ENCODE data around the gene GRIK1.
"Not testable (repeated sequence)": the region's sequence is repeated elsewhere in the genome, so short reads cannot be mapped to it uniquely, and the experiment has no call there.

Gene GRIK1

GRCh38 chr21:29606613-29607012 is 333.2 kb downstream of the GRIK1 start:
- no peak for DNase-seq (ENCODE audit: low read depth)

- not testable (repeated sequence) for DNase-seq (ENCODE audit: low read depth)
Measured at GRCh38 chr21:29605219-29605618, 334.6 kb downstream of the GRIK1 start.

DNA sequence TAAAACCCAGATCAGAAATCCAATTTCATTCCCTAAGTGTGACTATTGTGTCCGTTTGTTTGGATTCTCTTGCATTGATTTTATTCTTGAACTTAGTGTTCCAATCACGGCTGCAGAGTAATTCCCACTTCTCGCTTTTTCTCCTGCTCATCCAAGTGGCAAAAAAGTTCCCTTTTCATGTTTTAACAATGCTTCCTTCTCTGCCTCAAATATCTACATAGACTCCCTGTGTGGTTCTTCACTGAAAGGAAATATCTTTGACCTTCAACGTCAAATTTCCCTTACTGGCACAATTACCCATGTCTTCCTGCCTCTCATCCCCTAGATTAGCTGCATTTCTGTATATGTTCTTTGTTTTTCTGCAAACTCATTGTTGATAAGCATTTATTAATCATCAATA is 335.7 kb downstream of the GRIK1 start:
- DNase-seq (ENCODE audit: low read depth), result no peak

DNA sequence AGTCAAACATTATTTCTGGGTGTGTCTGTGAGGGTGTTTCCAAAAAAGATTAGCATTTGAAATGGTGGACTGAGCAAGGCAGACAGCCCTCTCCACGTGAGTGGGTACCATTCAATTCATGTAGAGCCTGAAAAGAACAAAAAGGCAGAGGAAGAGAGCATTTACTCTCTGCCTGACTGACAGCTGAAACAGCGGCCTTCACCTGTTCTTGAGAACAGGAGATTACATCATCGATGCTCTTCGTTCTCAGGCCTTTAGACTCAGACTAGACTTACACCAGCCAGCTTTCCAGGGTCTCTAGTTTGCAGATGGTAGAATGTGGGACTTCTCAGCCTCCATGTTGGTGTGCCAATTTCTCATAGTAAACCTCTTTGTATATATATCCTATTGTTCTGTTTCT is 338.7 kb downstream of the GRIK1 start:
- no peak for DNase-seq (ENCODE audit: low read depth)

- no peak for DNase-seq (ENCODE audit: low read depth)
Measured at GRCh38 chr21:29586696-29587095, 353.1 kb downstream of the GRIK1 start.

DNA sequence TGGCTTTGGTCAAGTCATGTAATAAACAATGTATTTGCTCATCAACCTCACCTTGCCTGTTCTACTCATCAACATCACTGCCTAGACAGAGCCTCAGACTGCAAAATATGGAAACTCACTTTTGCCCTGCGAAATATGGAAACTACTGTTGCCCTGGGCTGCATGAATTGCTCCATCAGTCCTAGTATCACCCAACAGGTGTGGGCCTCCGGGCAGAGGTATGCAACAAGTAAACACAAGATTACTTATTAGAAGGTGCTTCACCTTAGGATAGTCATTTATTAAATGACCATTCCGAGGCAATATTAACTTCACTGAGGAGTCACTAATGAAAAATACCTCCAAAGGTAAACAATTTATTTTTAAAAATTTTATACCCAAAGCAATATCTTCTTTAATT is 354.3 kb downstream of the GRIK1 start:
- DNase-seq (ENCODE audit: low read depth), result no peak

- DNase-seq (ENCODE audit: low read depth), result no peak
Measured at GRCh38 chr21:29583424-29583924, 356.3 kb downstream of the GRIK1 start.

- DNase-seq (ENCODE audit: low read depth), result no peak
Measured at GRCh38 chr21:29582855-29583254, 356.9 kb downstream of the GRIK1 start.

DNA sequence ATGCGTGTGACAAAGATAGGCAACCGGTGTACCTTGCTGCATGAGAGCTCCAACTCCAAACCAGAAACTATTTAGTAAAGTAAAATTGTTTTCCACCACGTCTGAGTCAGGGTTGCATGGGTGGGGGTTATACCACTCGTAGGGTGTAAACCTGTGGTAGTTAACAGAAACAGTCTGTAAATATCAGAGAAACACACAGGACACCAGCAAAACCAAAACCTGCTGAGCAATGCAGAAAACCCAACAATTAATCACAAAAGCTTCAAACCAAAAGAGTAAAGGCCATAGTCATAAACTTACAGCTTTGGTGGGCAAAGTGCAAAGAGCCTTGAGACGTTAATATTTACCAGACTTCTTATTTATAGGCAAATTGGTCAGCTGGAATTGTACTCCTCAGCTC is 358.4 kb downstream of the GRIK1 start:
- DNase-seq (ENCODE audit: low read depth), result no peak

DNA sequence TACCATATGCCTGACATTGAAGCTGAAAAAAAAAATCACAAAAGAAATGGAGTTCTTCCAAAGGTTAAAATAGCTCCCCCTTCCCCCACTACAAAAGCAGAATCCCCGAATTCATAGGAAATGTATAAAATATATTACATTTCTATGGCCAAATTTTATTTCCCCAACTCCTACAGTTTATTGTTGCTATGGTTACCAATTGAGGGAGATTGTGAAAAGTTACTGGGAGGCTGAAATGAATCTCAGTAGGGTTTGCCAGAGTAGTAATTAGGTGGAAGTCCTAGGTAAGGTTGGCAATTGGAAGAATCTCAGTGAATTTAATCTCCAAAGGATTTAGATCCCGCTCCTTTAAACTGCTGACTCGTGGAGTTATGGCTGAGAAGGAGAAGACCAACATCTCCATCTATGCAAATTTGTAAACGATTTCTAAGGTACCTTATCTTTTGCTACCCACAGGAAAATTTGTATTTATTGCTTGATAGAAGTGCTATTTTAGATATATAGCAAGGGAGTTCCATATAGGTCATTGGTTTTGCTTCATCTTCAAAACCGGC is 359.0 kb downstream of the GRIK1 start:
- DNase-seq (ENCODE audit: low read depth), result no peak

DNA sequence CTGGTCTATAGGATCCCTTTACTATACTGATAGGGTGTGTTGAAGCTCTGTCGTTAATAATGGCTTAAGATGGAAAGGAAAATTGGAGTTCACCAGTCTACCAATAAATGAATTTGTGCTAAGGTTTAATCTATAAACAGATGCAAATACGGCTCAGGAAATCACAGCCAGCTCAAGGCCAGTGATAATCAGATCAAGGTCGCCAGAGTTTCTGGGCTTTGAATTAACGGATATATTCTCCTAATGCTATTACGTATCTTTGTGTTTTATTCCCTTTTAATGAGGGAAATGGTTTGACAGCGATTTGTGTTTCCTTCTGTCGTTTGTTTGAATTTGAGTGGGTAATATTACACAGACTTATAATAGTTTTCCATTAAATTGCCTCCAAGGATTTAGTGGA is 361.5 kb downstream of the GRIK1 start:
- DNase-seq (ENCODE audit: low read depth), result no peak

- DNase-seq (ENCODE audit: low read depth), result no peak
Measured at GRCh38 chr21:29571949-29572348, 367.8 kb downstream of the GRIK1 start.

DNA sequence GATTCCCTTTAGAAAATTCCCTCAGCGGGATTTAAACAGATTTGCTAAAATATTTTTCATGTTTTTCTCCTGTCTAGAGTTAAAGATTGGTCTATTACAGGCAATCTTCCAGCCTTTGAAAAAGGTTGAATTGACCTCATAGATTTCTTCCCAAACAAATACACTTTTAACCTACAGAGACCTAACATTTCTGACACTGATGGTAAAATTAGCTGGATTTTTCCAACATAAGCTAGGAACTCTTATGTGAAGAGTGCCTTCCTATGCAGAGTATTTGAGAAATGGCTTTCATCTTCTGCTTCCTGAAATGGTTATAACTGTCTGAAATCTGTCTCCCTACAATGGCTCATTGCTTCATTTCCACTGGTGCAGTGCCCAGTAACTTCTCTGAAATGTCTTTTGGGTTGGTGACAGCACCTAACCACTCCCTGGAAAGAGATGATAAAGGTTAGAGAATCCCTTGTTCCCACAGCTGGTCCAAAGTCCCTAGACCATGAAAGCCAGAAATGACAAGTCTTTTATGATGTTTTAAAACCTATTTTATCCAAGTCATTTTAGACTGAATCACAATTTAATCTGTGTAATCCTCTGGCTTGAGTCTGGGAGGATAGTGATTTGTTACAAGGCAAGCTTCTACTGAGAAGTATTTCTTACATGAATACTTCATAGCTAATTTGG is 371.6 kb downstream of the GRIK1 start:
- no peak for DNase-seq (ENCODE audit: low read depth)

DNA sequence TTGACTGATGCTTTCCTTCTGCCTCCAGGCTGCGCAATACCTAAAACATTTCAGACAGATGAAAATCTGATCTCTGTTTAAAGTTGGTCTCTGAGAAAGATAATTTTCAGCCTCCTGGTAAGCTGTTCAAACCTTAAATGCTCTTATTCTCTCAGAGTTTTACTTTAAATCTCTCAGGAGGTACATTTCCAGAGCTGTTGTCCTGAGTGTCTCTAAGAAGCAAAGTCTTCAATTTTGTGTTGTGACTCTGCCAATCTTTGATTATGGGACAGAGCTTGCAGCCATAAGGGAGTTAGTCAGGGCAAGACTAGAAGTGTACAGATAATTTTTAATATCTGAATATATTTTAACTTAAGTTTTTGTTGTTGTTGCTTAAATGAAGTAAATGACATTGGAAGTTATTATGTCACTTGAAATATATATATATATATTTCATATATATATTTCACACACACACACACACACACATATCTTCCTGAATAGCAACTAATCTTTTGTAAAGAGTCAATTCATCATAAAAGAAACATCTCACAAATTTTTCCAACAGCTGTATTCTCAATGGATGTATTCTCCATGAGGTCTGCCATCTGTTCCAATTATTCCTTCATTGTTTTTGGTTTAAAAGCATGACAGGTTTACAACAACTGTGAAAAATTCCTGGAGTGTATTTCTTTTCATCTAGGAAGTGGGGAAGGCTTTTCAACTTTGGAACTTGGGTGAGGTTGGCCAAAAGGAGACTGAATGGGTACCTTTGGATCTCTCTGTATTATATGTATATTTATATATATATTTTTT is 381.7 kb downstream of the GRIK1 start:
- DNase-seq (ENCODE audit: low read depth), result no peak

DNA sequence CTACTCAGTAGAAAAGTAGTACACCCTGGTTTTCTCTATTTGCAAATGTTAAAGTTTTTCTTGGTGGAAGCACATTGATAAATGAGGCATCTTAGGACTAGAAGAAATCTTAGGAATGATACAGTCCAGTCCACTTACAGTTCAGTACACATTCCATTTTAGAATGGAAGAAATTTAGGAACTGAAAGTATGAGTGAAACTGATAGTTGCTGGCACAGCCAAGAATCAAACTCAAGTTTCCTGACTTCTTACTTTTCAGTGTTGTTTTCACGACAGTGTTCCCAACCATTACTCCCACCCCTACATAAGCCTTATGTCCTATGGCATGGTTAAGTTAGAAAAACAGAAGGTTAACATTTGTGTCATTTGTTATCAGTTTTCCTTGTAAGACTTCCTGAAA is 382.6 kb downstream of the GRIK1 start:
- DNase-seq (ENCODE audit: low read depth), result no peak

- DNase-seq (ENCODE audit: low read depth), result no peak
Measured at GRCh38 chr21:29555601-29556000, 384.2 kb downstream of the GRIK1 start.

GRCh38 chr21:29550205-29550604 is 389.6 kb downstream of the GRIK1 start:
- no peak for DNase-seq (ENCODE audit: low read depth)

DNA sequence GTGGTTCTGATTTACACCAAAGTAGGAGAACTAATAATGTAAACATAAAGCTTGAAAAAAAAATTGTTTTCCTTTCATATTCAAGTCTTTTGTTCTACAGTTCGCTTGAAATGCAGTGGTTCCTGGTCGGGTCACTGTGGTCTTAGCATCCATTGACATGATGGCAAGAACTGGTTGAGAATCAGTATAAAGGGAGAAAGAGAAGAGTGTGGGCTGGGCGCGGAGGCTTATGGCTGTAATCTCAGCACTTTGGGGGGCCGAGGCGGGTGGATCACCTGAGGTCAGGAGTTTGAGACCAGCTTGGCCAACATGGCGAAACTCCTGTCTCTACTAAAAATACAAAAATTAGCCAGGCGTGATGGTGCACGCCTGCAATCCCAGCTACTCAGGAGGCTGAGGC is 390.2 kb downstream of the GRIK1 start:
- no peak for DNase-seq (ENCODE audit: low read depth)

DNA sequence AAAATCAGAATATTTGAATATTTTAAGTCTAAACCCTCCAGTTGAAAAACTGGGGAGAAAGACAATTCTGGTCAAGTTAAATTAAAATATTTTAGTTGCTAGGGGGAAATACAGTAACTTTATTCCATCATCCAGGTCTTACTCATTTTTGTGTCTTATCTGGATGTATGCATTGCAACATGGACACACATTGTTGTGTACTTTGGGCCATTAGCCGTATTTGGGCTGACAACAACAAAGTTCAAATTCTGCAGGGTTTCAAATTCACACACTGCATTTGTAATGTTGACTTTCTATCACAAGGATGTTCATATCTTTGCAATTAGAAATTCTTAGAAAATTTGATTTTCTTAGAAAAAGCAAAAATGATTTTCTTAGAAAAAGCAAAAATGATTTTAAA is 391.8 kb downstream of the GRIK1 start:
- DNase-seq (ENCODE audit: low read depth), result no peak

DNA sequence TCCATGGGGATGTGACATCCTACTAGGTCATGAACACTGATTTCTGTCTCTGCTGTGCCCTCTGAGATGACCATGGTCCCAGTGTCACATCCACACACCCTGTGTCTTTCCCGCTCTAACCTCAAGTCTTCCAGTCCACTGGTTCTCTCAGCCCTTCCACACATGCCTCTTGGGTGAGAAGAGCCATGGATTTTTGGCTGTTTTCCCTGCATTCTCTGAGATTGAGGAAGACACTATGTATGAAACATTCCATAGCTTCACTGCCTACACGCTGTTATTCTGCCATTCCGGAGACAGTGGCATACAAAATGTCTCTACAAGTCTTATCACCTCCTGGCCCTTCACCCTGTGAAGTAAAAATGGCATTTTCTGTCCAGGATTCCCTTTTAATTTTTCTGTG is 393.7 kb downstream of the GRIK1 start:
- DNase-seq (ENCODE audit: low read depth), result no peak

- DNase-seq (ENCODE audit: low read depth), result no peak
Measured at GRCh38 chr21:29540289-29540688, 399.5 kb downstream of the GRIK1 start.

DNA sequence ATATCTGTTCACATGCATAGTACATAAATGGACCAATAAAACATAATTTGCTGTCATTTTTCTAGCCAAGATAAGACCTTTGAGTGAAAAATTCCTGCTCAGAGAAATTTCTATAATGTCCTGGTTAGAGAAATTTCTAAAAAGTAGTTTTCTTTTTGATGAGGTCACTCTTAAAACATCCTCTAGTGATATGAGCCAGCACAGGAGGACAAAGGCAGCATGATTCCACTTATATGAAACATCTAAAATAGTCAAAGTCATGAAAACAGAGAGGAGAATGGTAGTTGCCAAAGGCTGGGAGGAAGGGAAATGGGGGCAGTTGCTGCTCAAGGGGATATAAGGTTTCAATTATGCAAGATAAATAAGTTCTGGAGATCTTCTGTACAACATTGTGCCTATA is 401.7 kb downstream of the GRIK1 start:
- DNase-seq (ENCODE audit: low read depth), result peak; percentile 13

- no peak for DNase-seq (ENCODE audit: low read depth)
Measured at GRCh38 chr21:29534448-29534847, 405.3 kb downstream of the GRIK1 start.
